CD4-positive, alpha-beta T cell treated with Interleukin-6 for 4 hours (primary cell): ENCODE results near the gene AIFM3.

Source experiments
- DNase-seq: peaks from one replicate; pipeline ENCODE4 v3.0.0-alpha.2; 2020; ENCODE audit warnings: mixed read lengths

Gene AIFM3

GRCh38 chr22:20976291-20976877 is 9.3 kb downstream of the AIFM3 start:
- no peak for DNase-seq

- no peak for DNase-seq
Observed at GRCh38 chr22:20977019-20977418, 10.0 kb downstream of the AIFM3 start.

GRCh38 chr22:20977516-20978170 is 10.6 kb downstream of the AIFM3 start:
- DNase-seq, result no peak

- DNase-seq, result no peak
Observed at GRCh38 chr22:20978419-20978818, 11.4 kb downstream of the AIFM3 start.

- DNase-seq, result peak; percentile 62
Observed at GRCh38 chr22:20979243-20979809, 12.3 kb downstream of the AIFM3 start.

DNA sequence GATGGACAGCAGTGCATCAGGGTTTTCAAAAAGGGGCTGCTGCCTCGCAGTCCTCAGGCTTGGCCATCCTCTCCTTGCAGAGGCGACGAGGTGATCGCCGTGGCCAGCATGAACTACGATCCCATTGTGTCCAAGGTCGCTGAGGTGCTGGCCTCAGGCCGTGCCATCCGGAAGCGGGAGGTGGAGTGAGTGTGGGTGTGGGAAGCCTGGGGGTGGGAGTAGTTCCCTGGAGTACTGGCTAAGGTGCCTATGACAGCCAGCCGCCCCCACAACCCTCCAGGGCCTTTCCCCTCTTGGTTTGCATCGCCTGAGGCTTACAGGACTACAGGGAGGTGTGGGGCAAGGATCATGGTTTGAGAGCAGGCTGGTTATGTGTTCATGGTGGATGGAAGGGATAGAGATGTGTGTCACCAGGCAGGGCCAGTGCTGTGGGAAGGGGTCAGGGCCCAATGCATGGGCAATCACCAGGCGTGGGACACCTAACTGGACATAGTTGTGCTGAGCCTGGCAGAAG is 12.9 kb downstream of the AIFM3 start:
- no peak for DNase-seq

GRCh38 chr22:20980523-20980922 is 13.5 kb downstream of the AIFM3 start:
- no peak for DNase-seq

DNA sequence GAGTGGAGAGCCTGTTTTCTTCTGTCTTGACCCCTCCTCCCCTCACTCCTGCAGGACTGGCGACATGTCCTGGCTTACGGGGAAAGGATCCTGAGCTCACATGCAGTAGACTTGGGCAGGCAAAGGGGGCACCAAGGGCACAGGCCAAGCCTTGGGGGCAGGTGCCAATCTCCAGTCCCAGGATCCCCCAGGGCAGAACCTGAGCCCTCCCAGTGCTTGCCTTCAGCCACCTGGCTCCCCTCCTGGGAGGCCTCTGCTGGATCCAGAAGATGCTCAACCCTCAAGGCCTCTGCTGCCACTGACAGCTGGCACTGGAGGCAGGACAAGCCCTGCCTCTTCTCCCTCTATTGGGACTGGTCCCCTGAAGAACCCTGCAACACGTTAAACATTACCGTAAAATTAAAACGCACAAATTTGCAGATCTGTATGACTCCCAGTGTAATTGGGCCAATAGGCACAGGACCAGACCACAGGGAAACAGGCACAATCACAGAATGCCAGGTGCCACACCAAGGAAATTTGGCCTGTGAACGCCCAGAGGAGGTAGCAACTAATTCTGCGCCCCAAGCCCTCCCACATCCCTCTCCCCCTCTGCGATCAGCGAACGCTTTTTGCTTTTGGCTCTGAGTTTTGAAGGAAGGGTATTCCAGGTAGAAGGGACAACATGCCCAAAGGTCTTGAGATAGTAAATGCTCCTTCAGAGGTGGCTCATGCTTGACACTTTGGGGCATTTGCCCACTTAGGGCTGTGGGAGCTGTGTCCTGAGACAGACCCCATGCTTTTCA is 14.1 kb downstream of the AIFM3 start:
- no peak for DNase-seq

- DNase-seq, result peak; percentile 80
Observed at GRCh38 chr22:20981787-20982562, 14.9 kb downstream of the AIFM3 start, which contains the start of gene LZTR1. Gene LZTR1, plus strand, starts transcription at chr22:20982297. Its CDS starts 75 bp downstream, at chr22:20982372.

DNA sequence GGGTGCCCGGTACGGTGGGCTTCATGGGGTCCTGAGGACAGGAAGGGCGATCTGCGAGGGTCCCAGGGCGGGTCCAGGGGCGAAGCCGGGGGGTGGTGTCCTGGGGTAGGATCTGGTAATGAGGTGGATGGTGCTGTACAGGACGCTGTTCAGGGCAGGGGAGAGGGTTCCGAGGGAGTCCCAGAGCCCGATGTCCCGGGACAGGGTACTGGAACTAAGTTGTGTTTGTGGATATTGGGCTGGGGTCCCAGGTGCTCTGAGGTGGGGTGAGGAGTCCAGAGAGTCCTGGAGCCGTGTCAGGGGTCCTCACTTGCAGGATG is 15.5 kb downstream of the AIFM3 start:
- no peak for DNase-seq

- no peak for DNase-seq
Observed at GRCh38 chr22:20983081-20983771, 16.2 kb downstream of the AIFM3 start.

GRCh38 chr22:20985720-20986119 is 18.7 kb downstream of the AIFM3 start:
- DNase-seq, result no peak

DNA sequence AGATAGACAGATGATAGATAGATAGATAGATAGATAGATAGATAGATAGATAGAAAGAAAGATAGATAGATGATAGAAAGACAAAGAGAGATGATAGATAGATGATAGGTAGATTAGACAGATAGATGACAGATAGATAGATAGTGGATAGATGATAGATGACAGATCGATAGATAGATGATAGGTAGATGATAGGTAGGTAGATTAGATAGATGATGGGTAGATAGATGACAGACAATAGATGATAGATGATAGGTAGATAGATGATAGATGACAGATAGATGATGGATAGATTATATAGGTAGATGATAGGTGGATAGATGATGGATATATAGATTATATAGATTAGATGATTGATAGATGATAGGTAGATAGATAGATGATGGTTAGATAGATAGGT is 19.3 kb downstream of the AIFM3 start:
- DNase-seq, result no peak

- DNase-seq, result no peak
Observed at GRCh38 chr22:20987375-20987774, 20.3 kb downstream of the AIFM3 start.

DNA sequence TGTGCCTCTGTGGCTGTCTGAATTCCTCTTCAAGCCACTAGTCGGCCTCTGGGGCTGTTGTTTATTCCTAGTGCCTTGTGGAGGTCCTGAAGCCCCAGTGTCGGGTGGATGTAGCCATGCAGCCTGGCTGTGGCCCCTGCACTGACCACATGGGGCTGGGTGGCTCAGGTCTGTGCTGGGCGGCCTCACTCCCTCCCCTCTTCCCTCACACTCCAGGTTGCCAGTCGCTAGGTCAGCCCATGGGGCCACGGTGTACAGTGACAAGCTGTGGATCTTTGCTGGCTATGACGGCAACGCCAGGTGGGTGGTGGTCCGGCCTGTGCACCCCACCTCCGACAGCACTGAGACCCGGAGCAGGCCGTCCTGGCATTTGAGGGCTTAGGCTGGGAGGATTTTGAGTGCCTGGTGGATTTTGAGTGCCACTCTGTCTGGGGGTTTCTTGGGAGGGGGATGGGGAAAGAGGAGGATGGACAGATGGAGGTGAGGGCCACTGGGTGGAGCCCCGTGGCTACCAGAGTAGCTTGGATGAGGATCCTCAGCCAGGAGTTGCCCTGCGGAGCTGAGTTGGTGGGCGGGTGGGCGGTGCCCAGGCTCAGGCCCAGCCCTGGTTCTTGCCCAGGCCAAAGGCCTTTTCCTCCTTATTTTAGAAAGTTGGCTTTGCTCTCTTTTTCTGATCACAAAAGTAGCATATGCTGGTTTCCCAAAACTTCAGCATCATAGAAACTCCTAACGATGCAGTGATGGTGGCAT is 21.7 kb downstream of the AIFM3 start:
- no peak for DNase-seq

- DNase-seq, result no peak
Observed at GRCh38 chr22:20989323-20990138, 22.5 kb downstream of the AIFM3 start.

- DNase-seq, result no peak
Observed at GRCh38 chr22:20990184-20991180, 23.4 kb downstream of the AIFM3 start.

DNA sequence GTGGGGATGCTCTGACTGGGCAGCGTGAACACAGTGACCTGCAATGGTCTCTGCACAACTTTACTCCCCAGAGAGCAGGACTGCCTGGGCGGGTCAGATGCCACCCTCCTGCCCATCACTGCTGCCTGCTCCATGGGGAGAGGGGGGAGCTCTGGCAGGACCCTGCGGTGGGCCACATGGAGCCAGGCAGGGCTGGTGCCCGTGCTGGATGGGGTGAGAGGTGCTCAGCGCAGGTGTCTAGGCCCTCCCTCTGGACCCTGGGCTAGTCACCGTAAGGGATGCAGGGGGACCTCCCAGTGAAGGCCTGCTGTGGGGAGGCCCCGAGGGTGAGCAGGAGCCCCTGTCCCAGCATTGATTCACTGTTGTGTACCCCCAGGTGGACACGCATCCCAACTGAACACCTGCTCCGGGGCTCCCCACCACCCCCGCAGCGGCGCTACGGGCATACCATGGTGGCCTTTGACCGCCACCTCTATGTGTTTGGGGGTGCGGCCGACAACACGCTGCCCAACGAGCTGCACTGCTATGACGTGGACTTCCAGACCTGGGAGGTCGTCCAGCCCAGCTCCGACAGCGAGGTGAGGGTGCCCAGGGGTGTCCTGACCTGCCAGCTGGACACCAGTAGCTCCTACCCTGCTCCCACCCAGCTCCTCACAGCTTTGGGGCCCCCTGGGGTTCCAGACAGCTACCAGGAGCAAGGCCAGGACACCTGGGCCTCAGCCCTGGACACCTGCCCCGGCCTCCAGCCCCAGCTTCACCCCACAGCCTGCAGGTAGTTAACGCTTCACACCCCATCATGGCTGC is 24.4 kb downstream of the AIFM3 start:
- DNase-seq, result no peak
